NCI-H69 (cell line): ENCODE data around the gene TMA16.

ENCODE experiments used
- DNase-seq: peaks from one replicate; lab custom pipeline; 2025; lab: John Stamatoyannopoulos, UW

Gene TMA16

GRCh38 chr4:163563592-163563991 lies 69.1 kb downstream of the TMA16 start:
- DNase-seq: no peak

GRCh38 chr4:163564221-163564720 lies 69.8 kb downstream of the TMA16 start:
- no peak for DNase-seq

GRCh38 chr4:163565226-163566135 lies 71.0 kb downstream of the TMA16 start:
- no peak for DNase-seq

GRCh38 chr4:163566257-163566796 lies 71.8 kb downstream of the TMA16 start:
- DNase-seq: no peak

- no peak for DNase-seq
Measured at GRCh38 chr4:163568843-163569242, 74.4 kb downstream of the TMA16 start.
